GM19463 (cell line): ENCODE data around the gene ANKRD52.

Experiments used
- ATAC-seq: cut with Tn5 transposase; IDR thresholded peaks from one replicate; pipeline ENCODE4 v1.9.1; 2021; ENCODE audit warnings: mild to moderate bottlenecking, moderate library complexity; ENCODE audit not compliant: unreplicated experiment

Gene ANKRD52

DNA sequence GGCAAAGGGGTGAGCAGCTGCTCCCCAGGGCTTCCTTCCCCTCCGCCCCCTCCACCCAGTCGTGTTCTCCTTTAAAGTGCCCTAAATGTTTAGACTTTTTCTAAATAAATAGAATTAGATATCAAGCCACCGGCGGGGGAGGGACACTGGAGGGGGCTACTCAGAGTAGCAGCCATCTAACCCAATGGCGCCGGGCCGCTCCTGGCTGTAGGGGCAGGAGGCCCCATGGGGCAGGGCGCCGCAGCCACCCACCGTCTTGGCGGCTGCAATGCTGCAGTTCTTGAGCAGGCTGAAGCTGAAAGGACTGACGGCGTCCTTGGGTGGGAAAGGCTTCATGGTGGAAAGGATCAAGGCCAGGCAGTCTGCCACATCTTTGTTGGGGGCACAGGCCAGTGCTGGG, 15.2 kb downstream of the ANKRD52 start:
- ATAC-seq = no peak

- ATAC-seq = no peak
Observed at GRCh38 chr12:56241424-56242303, 16.5 kb downstream of the ANKRD52 start.

- ATAC-seq = no peak
Observed at GRCh38 chr12:56237552-56237951, 20.6 kb downstream of the ANKRD52 start.

GRCh38 chr12:56236985-56237384, 21.2 kb downstream of the ANKRD52 start:
- no peak for ATAC-seq

GRCh38 chr12:56236091-56236490, 22.1 kb downstream of the ANKRD52 start:
- ATAC-seq = no peak

DNA sequence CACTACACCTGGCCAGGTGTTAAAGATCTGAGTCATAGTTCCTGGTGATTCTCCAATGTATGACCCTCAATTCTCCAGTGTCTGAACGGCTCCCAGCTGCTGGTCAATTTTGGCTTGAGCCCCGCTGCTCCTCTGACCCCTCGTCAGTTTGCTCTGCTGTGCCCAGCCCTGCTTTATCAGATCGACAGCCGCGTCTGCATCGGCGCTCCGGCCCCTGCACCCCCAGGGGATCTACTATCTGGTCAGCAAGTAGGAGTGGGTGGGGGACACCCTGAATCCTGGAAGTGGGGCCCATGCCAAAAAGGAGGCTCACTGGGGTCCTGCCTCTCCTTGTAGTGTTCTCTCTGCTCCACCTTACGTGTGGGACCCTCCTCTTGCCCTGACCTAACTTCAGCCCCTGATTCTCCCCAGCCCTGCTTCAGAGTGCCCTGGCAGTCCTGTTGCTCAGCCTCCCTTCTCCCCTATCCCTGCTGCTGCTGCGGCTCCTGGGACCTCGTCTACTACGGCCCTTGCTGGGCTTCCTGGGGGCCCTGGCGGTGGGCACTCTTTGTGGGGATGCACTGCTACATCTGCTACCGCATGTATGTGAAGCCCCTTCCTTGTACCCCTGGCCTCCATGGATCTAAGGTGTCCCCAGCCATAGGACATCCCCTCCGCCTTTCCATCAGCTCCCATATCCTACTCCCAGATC, 23.3 kb downstream of the ANKRD52 start:
- no peak for ATAC-seq

DNA sequence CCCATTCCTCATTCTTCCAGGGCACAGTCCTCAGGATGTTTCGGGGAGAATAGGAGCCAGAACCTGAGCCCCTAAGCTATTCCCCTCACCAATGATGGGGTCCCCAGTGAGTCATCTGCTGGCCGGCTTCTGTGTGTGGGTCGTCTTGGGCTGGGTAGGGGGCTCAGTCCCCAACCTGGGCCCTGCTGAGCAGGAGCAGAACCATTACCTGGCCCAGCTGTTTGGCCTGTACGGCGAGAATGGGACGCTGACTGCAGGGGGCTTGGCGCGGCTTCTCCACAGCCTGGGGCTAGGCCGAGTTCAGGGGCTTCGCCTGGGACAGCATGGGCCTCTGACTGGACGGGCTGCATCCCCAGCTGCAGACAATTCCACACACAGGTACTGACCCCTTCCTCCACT, 27.0 kb downstream of the ANKRD52 start:
- ATAC-seq = no peak

DNA sequence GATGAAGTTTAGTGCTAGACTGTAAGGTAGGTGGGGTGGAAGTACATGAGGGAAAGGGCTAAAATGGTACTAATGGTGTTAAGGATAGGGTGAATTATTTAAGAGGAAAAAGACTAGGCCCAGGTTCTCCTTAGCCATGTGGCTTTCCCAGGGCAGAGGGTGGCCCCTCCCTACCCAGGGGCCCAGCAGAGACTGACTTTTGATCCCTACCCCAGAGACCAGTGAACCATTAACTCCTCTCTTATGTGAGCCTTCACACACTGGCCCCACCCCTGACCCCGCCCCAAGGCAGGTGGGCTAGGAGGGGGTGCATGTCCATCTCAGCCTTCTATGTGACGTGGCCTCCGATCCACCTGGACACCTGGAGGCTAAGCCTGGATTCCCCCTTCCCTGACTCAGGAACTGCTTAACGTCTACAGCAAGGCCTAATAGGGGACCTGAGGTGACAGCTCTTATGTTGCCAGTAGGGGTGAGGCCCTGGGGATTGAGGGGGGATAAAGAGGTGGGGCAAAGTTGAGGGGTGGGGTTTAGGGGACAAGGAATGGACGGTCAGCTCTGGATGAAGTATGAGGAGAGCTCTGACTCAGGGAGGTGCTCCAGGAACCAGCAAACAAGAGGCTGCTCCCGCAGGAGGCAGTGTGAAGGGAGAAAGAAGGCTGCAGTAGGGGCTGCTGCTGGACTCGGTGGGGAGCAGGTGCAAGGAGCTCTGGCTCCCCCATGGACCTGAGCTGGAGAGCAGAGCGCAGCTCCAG, 27.6 kb downstream of the ANKRD52 start:
- no peak for ATAC-seq

GRCh38 chr12:56229916-56230431, 28.2 kb downstream of the ANKRD52 start, which contains the start of gene SLC39A5:
SLC39A5 (plus strand) TSS chr12:56230051; CDS start chr12:56231275, 1,224 bp downstream.
- no peak for ATAC-seq

- ATAC-seq = no peak
Observed at GRCh38 chr12:56229082-56229481, 29.1 kb downstream of the ANKRD52 start.

- no peak for ATAC-seq
Observed at GRCh38 chr12:56224954-56225353, 33.2 kb downstream of the ANKRD52 start.

DNA sequence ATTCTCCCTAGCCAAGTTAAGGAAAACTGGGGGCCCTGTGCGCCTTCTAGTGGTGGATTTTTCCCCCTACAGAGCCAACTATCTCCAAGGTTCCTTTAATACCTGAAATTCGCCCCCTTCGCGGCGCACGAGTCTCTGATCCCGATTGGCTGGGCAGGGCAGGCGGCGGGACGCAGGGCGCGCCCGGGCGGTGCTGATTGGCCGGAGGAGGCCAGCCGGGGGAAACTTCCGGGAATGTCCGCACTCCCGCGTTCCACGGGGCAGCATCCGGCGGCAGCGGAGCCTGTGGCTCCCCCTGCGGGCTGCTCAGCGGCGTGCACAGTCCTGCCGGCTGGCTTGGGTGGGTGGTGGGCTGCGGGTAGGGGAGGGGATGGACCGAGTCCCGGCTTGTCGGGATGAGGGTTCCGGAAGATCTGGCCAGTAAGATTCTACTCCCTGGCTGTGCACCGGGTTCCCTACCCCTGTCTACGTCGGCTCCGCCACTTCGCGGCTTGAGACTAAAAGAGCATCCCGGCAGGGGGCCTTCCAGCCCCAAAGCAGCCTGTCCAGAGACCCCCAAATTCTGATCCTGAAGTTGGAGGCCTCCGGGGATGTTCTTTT, 34.0 kb downstream of the ANKRD52 start, which contains the start of gene NABP2:
Gene NABP2, plus strand, starts transcription at position 241 of the 600 bp plus-strand sequence. CDS start 515 bp downstream, outside the sequence.
- peak; percentile 76 for ATAC-seq

GRCh38 chr12:56223571-56224101, 34.5 kb downstream of the ANKRD52 start:
- no peak for ATAC-seq

DNA sequence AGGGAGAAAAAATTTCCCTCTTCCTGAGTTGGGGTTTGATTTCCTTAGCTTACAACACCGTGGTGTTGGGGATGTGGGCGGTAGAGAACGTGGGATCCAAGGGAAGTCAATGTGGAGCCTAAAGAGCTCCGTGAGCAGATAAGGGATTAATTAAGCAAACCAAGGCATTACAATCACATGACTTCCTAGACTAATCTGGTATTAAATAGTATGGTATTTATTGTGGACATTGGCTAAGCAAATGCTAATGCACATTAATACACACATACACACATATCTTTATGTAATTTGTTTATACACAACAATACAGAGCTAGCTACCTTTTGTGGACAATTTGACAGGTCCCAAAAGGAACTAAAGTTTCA, 35.7 kb downstream of the ANKRD52 start:
- ATAC-seq = no peak

DNA sequence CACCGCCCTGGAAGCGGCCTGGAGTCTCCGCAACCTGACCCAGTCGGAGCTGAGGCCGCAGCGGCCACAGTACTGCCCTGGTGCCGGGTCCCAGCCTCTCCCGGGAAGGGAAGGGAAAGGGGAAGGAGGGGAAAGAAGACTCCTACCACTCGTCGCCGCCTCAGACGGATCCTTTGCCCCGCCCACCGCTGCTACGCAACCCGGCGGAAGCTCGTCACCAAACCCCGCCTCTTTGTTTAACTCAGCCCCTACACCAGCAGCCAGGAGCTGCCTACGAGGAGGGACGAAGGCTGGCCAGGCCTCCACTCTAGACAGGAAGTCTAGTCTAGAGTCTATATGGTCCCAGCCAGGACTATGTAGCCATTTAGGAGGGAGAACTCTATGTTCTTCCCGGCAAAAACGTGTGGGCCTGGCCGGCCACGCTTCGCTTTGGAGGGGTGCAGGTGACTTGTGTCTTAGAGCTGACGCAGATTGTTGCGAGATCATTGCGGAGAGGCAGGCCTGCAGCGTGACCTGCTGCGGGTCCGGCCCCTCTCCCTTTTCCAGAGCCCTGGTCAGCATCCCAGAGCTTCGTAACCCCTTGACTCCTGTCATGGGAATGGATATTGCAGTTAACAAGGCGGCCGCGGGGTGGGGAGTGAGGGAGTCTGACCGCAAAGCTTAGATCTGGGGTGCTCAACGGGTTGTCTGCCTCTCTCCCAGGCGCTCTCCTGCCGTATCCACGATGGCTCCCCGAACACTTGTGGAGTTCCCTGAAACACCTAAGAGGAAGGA, 36.2 kb downstream of the ANKRD52 start, which contains the start of gene RNF41:
Gene RNF41, minus strand, starts transcription at position 166 of the 774 bp plus-strand sequence. CDS start 7,875 bp downstream, outside the sequence.
- peak; percentile 82 for ATAC-seq

DNA sequence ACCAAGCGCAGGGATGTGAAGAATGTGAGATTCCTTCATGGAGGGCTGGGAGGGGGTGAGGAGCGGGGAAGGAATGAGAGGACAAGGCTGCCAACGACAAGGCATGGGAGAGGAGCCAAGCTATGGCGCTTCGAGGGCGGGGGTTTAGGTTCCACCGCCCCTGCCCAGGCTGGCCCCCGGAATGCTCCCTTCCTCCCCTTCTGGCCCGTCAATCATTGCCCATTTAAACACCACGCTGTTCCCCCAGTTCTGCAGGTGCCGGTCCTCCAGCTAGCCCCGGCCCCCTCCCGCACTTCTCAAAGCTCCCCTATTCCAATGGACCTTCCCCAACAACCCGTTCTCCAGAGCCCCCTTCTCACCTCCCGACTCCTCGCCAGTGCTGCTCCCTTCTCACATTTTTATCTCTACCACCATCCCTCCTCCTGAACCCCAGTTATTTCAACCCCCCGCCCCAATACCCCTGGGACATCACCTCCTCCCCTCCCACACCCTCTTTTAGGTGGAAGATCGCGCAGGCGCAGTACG, 36.9 kb downstream of the ANKRD52 start:
- ATAC-seq = peak; percentile 15

- ATAC-seq = no peak
Observed at GRCh38 chr12:56220611-56221231, 37.5 kb downstream of the ANKRD52 start.

GRCh38 chr12:56219840-56220239, 38.3 kb downstream of the ANKRD52 start:
- no peak for ATAC-seq

DNA sequence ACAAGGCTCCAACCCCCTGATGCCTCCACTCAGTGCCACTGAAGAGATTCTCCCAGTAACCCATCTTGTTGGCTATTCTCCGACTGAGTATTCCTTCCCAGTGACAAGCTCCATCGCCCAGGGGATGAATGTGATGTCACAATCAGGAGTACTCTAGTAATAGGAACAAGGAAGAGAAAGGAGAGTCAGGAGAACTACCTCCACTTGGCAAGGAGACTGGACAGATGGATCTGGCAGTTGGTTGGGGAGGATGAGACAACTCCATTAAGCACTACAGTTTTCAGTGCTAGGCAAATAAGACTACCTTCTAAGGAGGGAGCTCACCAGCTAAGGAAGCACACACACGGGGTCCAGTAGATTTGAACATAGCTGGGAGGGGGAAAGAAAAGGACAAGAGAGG, 41.7 kb downstream of the ANKRD52 start:
- no peak for ATAC-seq
